Thyroid gland (tissue), 4 donors: ENCODE data around the gene KCNQ1OT1. TPM values are rescaled to one million over a fixed set of nuclear protein-coding genes. Genes with fewer than 3 reads are reported as not detected.

Experiments
- DNase-seq, 2 donors: peaks; one replicate each; pipeline ENCODE4 v3.0.0-alpha.2; 2019
- H3K27ac ChIP-seq, 3 donors: fragments of 200-600 bp; sonication (generic); 1 replicate in 2 of 3; 2 replicates in 1 of 3; pipeline ENCODE4 v1.5.1; 2016 to 2019; ENCODE audit warnings: mild to moderate bottlenecking in 1 of 3, moderate library complexity in 1 of 3
- H3K27me3 ChIP-seq: fragments of 200-600 bp; sonication (generic); one replicate; pipeline ENCODE4 v1.5.1; 2019
- H3K36me3 ChIP-seq, 2 donors: fragments of 200-600 bp; sonication (generic); one replicate each; pipeline ENCODE4 v1.5.1; 2016 to 2019
- H3K4me1 ChIP-seq, 2 donors: fragments of 200-600 bp; sonication (generic); one replicate each; pipeline ENCODE4 v1.5.1; 2017 to 2019
- H3K4me3 ChIP-seq, 3 donors: fragments of 200-600 bp; sonication (generic); replicated peaks in 1 of 3; 1 replicate in 2 of 3; 2 replicates in 1 of 3; pipeline ENCODE4 v1.5.1; 2016; ENCODE audit warnings: mild to moderate bottlenecking in 1 of 3
- H3K9me3 ChIP-seq: fragments of 200-600 bp; sonication (generic); one replicate; pipeline ENCODE4 v1.5.1; 2017
- CTCF ChIP-seq, 6 experiments: fragments of 200-600 bp in 3 of 6; fragments of 450-650 bp in 3 of 6; sonication (generic) in 3 of 6; IDR thresholded peaks; one replicate each; pipeline ENCODE4 v1.5.1; 2016 to 2019; ENCODE audit warnings: antibody characterized with exemption in 6 of 6, mild to moderate bottlenecking in 2 of 6, inconsistent platforms in 1 of 6, moderate library complexity in 1 of 6
- POLR2A ChIP-seq, 2 donors: fragments of 450-650 bp; IDR thresholded peaks; one replicate each; pipeline ENCODE4 v1.6.1; 2017; ENCODE audit warnings: antibody characterized with exemption in 2 of 2, mild to moderate bottlenecking in 2 of 2, moderate library complexity in 1 of 2
- WGBS, 2 donors: methylation state at CpG; one replicate each; pipeline ENCODE4 v1.1.5; 2017; 5-methylcytosine and 5-hydroxymethylcytosine counted together
- intact Hi-C: fragments of 100-400 bp; cut with DNase I; formaldehyde crosslinking; loops from one replicate; pipeline ENCODE4 v1.15.1; 2023
- total RNA-seq, 4 donors: library from RNA; depleted of rRNA; stranded (reverse); fragments of >200 nt; gene quantifications; one replicate each; pipeline ENCODE4 v1.2.3, GENCODE V29; 2016

Gene KCNQ1OT1
- total RNA-seq, 4 donors from 2014 or later: 2.0 to 4.1 (median 3.2) TPM

GRCh38 chr11:2631161-2631560 lies 68.6 kb downstream of the KCNQ1OT1 start:
- no peak overlapping the region for H3K4me3 ChIP-seq
- 67 to 88% methylated on average over 1 of the region's 1 CpG for WGBS, 2 donors

DNA sequence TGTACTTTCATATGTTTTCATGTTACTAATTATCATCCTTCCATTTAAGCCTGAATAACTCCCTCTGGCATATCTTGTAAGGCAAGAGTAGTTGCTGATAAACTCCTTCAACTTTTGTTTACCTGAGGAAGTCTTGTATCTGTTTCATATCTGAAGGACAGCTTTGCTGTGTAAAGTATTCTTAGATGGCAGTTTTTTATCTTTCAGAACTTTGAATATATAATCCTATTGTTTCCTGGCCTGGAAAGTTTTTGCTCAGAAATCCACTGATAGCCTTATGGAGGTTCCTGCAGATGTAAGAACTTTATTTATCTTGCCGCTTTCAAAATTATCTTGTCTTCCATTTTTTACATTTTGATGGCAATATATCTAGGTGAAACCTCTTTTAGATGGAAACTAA lies 69.1 kb downstream of the KCNQ1OT1 start:
- intact Hi-C loops: no loop called here

More at GRCh38 chr11:2631161-2631560, 68.6 kb downstream of the KCNQ1OT1 start:
- intact Hi-C loops: no loop called here
- no peak for DNase-seq
- Histone ChIP-seq H3K4me1 (no peaks in the 10 kb centered on the region), H3K27ac (no peak overlapping the region), H3K36me3 (no peaks in the 10 kb centered on the region), H3K27me3 (no peaks in the 10 kb centered on the region), H3K9me3 (no peaks in the 10 kb centered on the region)
- TF ChIP-seq POLR2A (IDR thresholded peaks at IDR 0.05) (no peak), CTCF (IDR thresholded peaks at IDR 0.05) (no peak)

DNA sequence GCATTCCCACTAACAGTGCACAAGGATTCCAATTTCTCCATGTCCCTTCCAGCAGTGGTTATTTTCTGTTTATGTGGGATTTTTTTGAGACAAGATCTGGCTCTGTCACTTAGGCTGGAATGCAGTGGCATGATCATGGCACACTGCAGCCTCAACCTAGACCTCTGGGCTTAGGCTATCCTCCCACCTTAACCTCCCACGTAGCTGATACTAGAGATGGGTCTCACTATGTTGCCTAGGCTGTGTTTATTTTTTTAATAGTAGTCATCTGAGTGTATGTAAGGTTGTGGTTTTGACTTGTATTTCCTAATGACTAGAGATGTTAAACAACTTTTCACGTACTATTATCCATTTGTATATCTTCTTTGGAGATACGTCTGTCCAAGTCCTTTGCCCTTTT lies 74.6 kb downstream of the KCNQ1OT1 start:
- 64 to 77% methylated on average over 3 of the region's 3 CpGs for WGBS, 2 donors
- DNase-seq: no peak
- Histone ChIP-seq H3K36me3 (no peaks in the 10 kb centered on the region), H3K4me3 (no peak overlapping the region), H3K4me1 (no peaks in the 10 kb centered on the region), H3K9me3 (no peaks in the 10 kb centered on the region), H3K27me3 (no peaks in the 10 kb centered on the region), H3K27ac (no peak overlapping the region)
- intact Hi-C loops: no loop called here
- TF ChIP-seq CTCF (IDR thresholded peaks at IDR 0.05) (no peak), POLR2A (IDR thresholded peaks at IDR 0.05) (no peak)

More for the DNA sequence above, 69.1 kb downstream of the KCNQ1OT1 start:
- H3K27me3 ChIP-seq: no peaks in the 10 kb centered on the region
- no peak for DNase-seq
- TF ChIP-seq CTCF (IDR thresholded peaks at IDR 0.05) (no peak), POLR2A (IDR thresholded peaks at IDR 0.05) (no peak)
- H3K4me1 ChIP-seq: no peaks in the 10 kb centered on the region
- 96 to 100% methylated on average over 1 of the region's 1 CpG for WGBS, 2 donors
- H3K27ac ChIP-seq: no peak overlapping the region
- no peaks in the 10 kb centered on the region for H3K9me3 ChIP-seq
- H3K4me3 ChIP-seq: no peak overlapping the region
- H3K36me3 ChIP-seq: no peaks in the 10 kb centered on the region

GRCh38 chr11:2621894-2622293 lies 77.9 kb downstream of the KCNQ1OT1 start:
- Histone ChIP-seq H3K9me3 (no peaks in the 10 kb centered on the region), H3K36me3 (no peaks in the 10 kb centered on the region), H3K4me1 (no peaks in the 10 kb centered on the region), H3K27me3 (no peaks in the 10 kb centered on the region), H3K27ac (no peak overlapping the region), H3K4me3 (no peak overlapping the region)
- intact Hi-C loops: no loop called here
- TF ChIP-seq CTCF (IDR thresholded peaks at IDR 0.05) (no peak), POLR2A (IDR thresholded peaks at IDR 0.05) (no peak)
- no peak for DNase-seq
- 29 to 59% methylated on average over 3 of the region's 3 CpGs for WGBS, 2 donors

DNA sequence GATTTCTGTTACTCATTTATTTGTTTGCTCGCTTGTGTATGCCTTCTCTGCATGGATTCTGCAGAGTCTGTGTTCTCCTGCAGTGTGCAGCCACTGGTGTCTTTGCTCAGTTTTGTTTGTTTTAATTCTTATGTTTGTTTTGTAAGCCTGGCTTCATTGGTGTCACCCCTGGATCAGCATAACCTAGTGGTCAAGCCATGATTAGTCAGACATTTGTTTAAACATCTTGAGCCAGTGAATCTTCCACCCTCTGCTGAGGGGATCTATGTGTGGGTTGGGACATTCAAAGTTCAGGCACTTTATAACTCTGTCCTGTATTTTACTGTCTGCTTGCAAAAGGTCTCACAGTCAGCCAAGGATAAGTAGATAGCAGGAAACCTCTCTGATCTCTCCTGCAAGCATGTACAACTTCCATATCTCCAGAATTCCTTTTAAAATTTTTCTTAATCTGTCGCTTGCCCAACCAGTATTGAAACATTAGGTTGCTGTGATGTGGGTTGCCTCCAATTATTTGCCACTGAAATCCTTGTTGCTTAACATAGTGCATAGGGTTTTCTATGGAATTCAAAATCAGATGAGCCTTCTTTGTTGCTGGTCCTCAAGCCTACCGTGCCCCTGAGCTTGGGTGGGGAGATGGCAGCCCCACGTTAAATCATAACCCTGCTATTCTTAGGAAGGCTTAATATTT lies 86.8 kb downstream of the KCNQ1OT1 start:
- no peaks in the 10 kb centered on the region for H3K36me3 ChIP-seq
- H3K4me3 ChIP-seq: no peak overlapping the region
- H3K27ac ChIP-seq: no peak overlapping the region
- no peaks in the 10 kb centered on the region for H3K27me3 ChIP-seq
- DNase-seq: peak in 1 of 2 donors; percentile 5
- intact Hi-C loops: no loop called here
- 90% methylated on average over 4 of the region's 4 CpGs for WGBS, 2 donors
- H3K9me3 ChIP-seq: no peaks in the 10 kb centered on the region
- peaks cover 0 to 6% of the 10 kb centered on the region in 2 donors for H3K4me1 ChIP-seq
- peak in 1 of 6 experiments; percentile 29 for TF ChIP-seq CTCF (IDR thresholded peaks at IDR 0.05)
- TF ChIP-seq POLR2A (IDR thresholded peaks at IDR 0.05): no peak
